Omental fat pad (tissue), 4 donors: ENCODE measurements around the gene KLKB1. TPM values are rescaled to one million over a fixed set of nuclear protein-coding genes. Genes with fewer than 3 reads are reported as not detected.

Source experiments
- ATAC-seq: fragments of 150-250 bp; one replicate; pipeline ENCODE4 v1.9.1; 2016; ENCODE audit warnings: mild to moderate bottlenecking, moderate library complexity; ENCODE audit not compliant: low FRiP score
- DNase-seq: peaks from one replicate; pipeline ENCODE4 v3.0.0-alpha.2; 2019; ENCODE audit warnings: low spot score
- CTCF ChIP-seq, 3 donors: fragments of 450-650 bp; IDR thresholded peaks; one replicate each; pipeline ENCODE4 v1.5.1; 2016 to 2017; ENCODE audit warnings: antibody characterized with exemption in 3 of 3, mild to moderate bottlenecking in 3 of 3, moderate library complexity in 2 of 3
- total RNA-seq, 4 donors: library from RNA; depleted of rRNA; stranded (reverse); fragments of >200 nt; gene quantifications; one replicate each; pipeline ENCODE4 v1.1.0, GENCODE V29; 2016

The KLKB1 gene
- total RNA-seq, 4 donors from 2014 or later = 0.47 to 1.3 (median 0.67) TPM

GRCh38 chr4:186283311-186283710 lies 56.0 kb downstream of the KLKB1 start:
- DNase-seq (no peak), ATAC-seq (no peak)
- TF ChIP-seq CTCF (IDR thresholded peaks at IDR 0.05) = no peak

- no peak for ATAC-seq
- no peak for DNase-seq
- TF ChIP-seq CTCF (IDR thresholded peaks at IDR 0.05) = no peak
These were observed 57.8 kb downstream of the KLKB1 start for GRCh38 chr4:186285147-186285546.

- no peak for TF ChIP-seq CTCF (IDR thresholded peaks at IDR 0.05)
- no peak for ATAC-seq
- no peak for DNase-seq
These were observed 59.3 kb downstream of the KLKB1 start for GRCh38 chr4:186286581-186286980.

GRCh38 chr4:186291256-186291890 lies 64.1 kb downstream of the KLKB1 start:
- DNase-seq = no peak
- no peak for TF ChIP-seq CTCF (IDR thresholded peaks at IDR 0.05)
- ATAC-seq = no peak

GRCh38 chr4:186294160-186294559 lies 66.9 kb downstream of the KLKB1 start:
- no peak for TF ChIP-seq CTCF (IDR thresholded peaks at IDR 0.05)
- ATAC-seq = no peak
- DNase-seq = no peak

GRCh38 chr4:186296481-186296880 lies 69.2 kb downstream of the KLKB1 start:
- ATAC-seq (no peak), DNase-seq (no peak)

More at GRCh38 chr4:186296481-186296880, 69.2 kb downstream of the KLKB1 start:
- no peak for TF ChIP-seq CTCF (IDR thresholded peaks at IDR 0.05)
